ENCODE results near the gene PRKG1. TPM values are rescaled to one million over a fixed set of nuclear protein-coding genes. Genes with fewer than 3 reads are reported as not detected.

The PRKG1 gene
- total RNA-seq, 1 donor from 2014 or later: 26.4 TPM

- TF ChIP-seq, protein P1, sequence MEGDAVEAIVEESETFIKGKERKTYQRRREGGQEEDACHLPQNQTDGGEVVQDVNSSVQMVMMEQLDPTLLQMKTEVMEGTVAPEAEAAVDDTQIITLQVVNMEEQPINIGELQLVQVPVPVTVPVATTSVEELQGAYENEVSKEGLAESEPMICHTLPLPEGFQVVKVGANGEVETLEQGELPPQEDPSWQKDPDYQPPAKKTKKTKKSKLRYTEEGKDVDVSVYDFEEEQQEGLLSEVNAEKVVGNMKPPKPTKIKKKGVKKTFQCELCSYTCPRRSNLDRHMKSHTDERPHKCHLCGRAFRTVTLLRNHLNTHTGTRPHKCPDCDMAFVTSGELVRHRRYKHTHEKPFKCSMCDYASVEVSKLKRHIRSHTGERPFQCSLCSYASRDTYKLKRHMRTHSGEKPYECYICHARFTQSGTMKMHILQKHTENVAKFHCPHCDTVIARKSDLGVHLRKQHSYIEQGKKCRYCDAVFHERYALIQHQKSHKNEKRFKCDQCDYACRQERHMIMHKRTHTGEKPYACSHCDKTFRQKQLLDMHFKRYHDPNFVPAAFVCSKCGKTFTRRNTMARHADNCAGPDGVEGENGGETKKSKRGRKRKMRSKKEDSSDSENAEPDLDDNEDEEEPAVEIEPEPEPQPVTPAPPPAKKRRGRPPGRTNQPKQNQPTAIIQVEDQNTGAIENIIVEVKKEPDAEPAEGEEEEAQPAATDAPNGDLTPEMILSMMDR (IDR thresholded peaks at IDR 0.05): no peak
- no peak for TF ChIP-seq EZH2 (IDR thresholded peaks at IDR 0.05)
- no peak for TF ChIP-seq EZH2phosphoT487 (IDR thresholded peaks at IDR 0.05)
- no peaks in the 10 kb centered on the region for H3K9me3 ChIP-seq (ENCODE audit: low read depth)
- no peak overlapping the region for H2AFZ ChIP-seq (replicated peaks)
- Mint-ChIP-seq H3K36me3 (no peaks in the 10 kb centered on the region), H3K9me3 (no peaks in the 10 kb centered on the region), H3K4me1 (no peaks in the 10 kb centered on the region), H3K27me3 (ENCODE audit: insufficient read depth, low read depth) (no peaks in the 10 kb centered on the region), H3K27ac (no peak overlapping the region), H3K4me3 (no peak overlapping the region)
- no peaks in the 10 kb centered on the region for H3K79me2 ChIP-seq (ENCODE audit: low read depth)
- no peaks in the 10 kb centered on the region for H4K20me1 ChIP-seq (ENCODE audit: low read depth)
- no peak for DNase-seq (ENCODE audit: low spot score)
- H3K4me2 ChIP-seq: no peak overlapping the region
- no peaks in the 10 kb centered on the region for H3K27me3 ChIP-seq
- no peak overlapping the region for H3K4me3 ChIP-seq
- H3K9ac ChIP-seq: no peak overlapping the region
- no peaks in the 10 kb centered on the region for H3K36me3 ChIP-seq
- no peaks in the 10 kb centered on the region for H3K4me1 ChIP-seq
- no peak overlapping the region for H3K27ac ChIP-seq
- no peaks in the 10 kb centered on the region for H3F3A ChIP-seq (ENCODE audit: low read depth)
Measured at GRCh38 chr10:51479711-51480110, 405.4 kb downstream of the PRKG1 start.

GRCh38 chr10:51485668-51486067 is 411.4 kb downstream of the PRKG1 start:
- no peaks in the 10 kb centered on the region for H3K27me3 ChIP-seq
- H3K4me2 ChIP-seq: no peak overlapping the region
- no peaks in the 10 kb centered on the region for H3K4me1 Mint-ChIP-seq
- no peak for DNase-seq (ENCODE audit: low spot score)
- H3K9ac ChIP-seq: no peak overlapping the region
- no peak overlapping the region for H3K27ac Mint-ChIP-seq
- H3K27ac ChIP-seq: no peak overlapping the region
- H4K20me1 ChIP-seq (ENCODE audit: low read depth): no peaks in the 10 kb centered on the region
- no peaks in the 10 kb centered on the region for H3K27me3 Mint-ChIP-seq (ENCODE audit: insufficient read depth, low read depth)
- no peaks in the 10 kb centered on the region for H3K9me3 ChIP-seq (ENCODE audit: low read depth)
- H3K36me3 ChIP-seq: no peaks in the 10 kb centered on the region
- H3K4me3 ChIP-seq: no peak overlapping the region
- no peaks in the 10 kb centered on the region for H3K36me3 Mint-ChIP-seq
- H3K9me3 Mint-ChIP-seq: no peaks in the 10 kb centered on the region
- TF ChIP-seq EZH2 (IDR thresholded peaks at IDR 0.05): no peak
- TF ChIP-seq, protein P1 (IDR thresholded peaks at IDR 0.05): no peak
- peaks cover 9% of the 10 kb centered on the region for H3K4me1 ChIP-seq
- no peak overlapping the region for H3K4me3 Mint-ChIP-seq
- H3K79me2 ChIP-seq (ENCODE audit: low read depth): no peaks in the 10 kb centered on the region
- H2AFZ ChIP-seq (replicated peaks): no peak overlapping the region
- no peaks in the 10 kb centered on the region for H3F3A ChIP-seq (ENCODE audit: low read depth)

GRCh38 chr10:51487576-51487975 is 413.3 kb downstream of the PRKG1 start:
- Mint-ChIP-seq H3K4me1 (no peaks in the 10 kb centered on the region), H3K27ac (no peak overlapping the region), H3K9me3 (no peaks in the 10 kb centered on the region), H3K27me3 (ENCODE audit: insufficient read depth, low read depth) (no peaks in the 10 kb centered on the region), H3K36me3 (no peaks in the 10 kb centered on the region), H3K4me3 (no peak overlapping the region)
- H3F3A ChIP-seq (ENCODE audit: low read depth): peaks cover 4% of the 10 kb centered on the region
- H3K4me2 ChIP-seq: no peak overlapping the region
- H2AFZ ChIP-seq (replicated peaks): no peak overlapping the region
- H3K36me3 ChIP-seq: no peaks in the 10 kb centered on the region
- no peak overlapping the region for H3K9ac ChIP-seq
- no peaks in the 10 kb centered on the region for H3K27me3 ChIP-seq
- no peaks in the 10 kb centered on the region for H3K9me3 ChIP-seq (ENCODE audit: low read depth)
- DNase-seq (ENCODE audit: low spot score): no peak
- no peaks in the 10 kb centered on the region for H4K20me1 ChIP-seq (ENCODE audit: low read depth)
- no peak overlapping the region for H3K4me3 ChIP-seq
- H3K79me2 ChIP-seq (ENCODE audit: low read depth): no peaks in the 10 kb centered on the region
- no peak overlapping the region for H3K27ac ChIP-seq
- peaks cover 9% of the 10 kb centered on the region for H3K4me1 ChIP-seq
- TF ChIP-seq, protein P1 (IDR thresholded peaks at IDR 0.05): no peak
- TF ChIP-seq EZH2phosphoT487 (IDR thresholded peaks at IDR 0.05): no peak
- TF ChIP-seq EZH2 (IDR thresholded peaks at IDR 0.05): no peak
